ENCODE results near the gene SYPL1.

DNA sequence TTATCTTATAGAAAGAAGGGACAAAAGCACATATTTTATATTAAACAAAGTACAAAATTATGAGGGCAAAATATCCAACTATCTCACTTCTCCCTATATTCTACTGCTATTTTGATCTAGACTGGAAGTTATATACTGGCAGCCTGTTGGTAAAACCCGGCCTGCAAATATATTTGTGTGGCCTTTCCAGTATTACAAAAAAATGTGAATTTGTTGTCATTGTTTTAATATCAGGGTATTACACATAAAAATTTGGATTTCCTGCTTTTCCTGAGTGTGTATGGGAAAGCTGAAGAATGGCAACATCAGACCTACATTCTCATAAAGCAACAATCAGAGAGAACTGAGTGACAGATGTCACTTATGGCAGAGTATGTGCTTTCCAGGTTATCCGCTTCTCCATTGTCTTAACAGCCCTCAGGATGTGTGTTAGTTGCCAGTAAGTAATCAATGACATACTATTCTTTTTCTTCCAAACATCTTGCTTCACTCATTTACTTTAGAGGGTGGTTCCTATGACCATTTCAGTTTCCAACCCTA lies 7.3 kb downstream of the SYPL1 start:
- TF ChIP-seq CTCF (IDR thresholded peaks at IDR 0.05 in 2 of 3, conservative IDR thresholded peaks at IDR 0.05 in 1 of 3; ENCODE audit: borderline replicate concordance in 1 of 3, insufficient read depth in 1 of 3, low read depth in 2 of 3, low read length in 2 of 3) (no peak), POLR2A (IDR thresholded peaks at IDR 0.05; ENCODE audit: borderline replicate concordance, extremely low read depth, insufficient read depth, insufficient read length) (no peak), SIN3A (IDR thresholded peaks at IDR 0.05; ENCODE audit: low read depth) (no peak), EZH2 (IDR thresholded peaks at IDR 0.05) (no peak), POLR2AphosphoS5 (IDR thresholded peaks at IDR 0.05; ENCODE audit: low read depth, low read length) (no peak), FOSL1 (IDR thresholded peaks at IDR 0.05; ENCODE audit: low read depth) (no peak), EGR1 (IDR thresholded peaks at IDR 0.05; ENCODE audit: low read depth) (no peak), ELF1 (IDR thresholded peaks at IDR 0.05; ENCODE audit: borderline replicate concordance, low read depth) (no peak), REST (IDR thresholded peaks at IDR 0.05; ENCODE audit: low read depth) (no peak)

Data from HCT116 (cell line).